HCT116 (cell line): Measurements from ENCODE around the gene MXRA7. TPM values are rescaled to one million over a fixed set of nuclear protein-coding genes. Genes with fewer than 3 reads are reported as not detected.
"Not testable (repeated sequence)": the region's sequence is repeated elsewhere in the genome, so short reads cannot be mapped to it uniquely, and the experiment has no call there.

Experiments
- ATAC-seq: fragments of 200-7000 bp; cut with Tn5 transposase; 2 replicates; pipeline ENCODE4 v1.9.1; 2020; ENCODE audit warnings: mild to moderate bottlenecking, moderate library complexity
- BruUV-seq: library from RNA; stranded (reverse); fragments of 400-500 nt; replicated peaks from 2 replicates; lab custom pipeline; 2021; lab: Mats Ljungman, UMichigan
- CTCF ChIA-PET: fragments of 300-600 bp; sonication (Branson Sonifier 250); formaldehyde crosslinking; loops from one replicate; lab custom pipeline; 2021; ENCODE audit warnings: antibody characterized with exemption; lab: Charles Lee
- POLR2A ChIA-PET: fragments of 300-600, 350-600 bp; sonication (Branson Sonifier 250); formaldehyde crosslinking; loops from one replicate; lab custom pipeline; 2021; ENCODE audit warnings: antibody characterized with exemption; lab: Charles Lee
- RAD21 ChIA-PET, 2 experiments: fragments of 300-600 bp; sonication (Branson Sonifier 250); formaldehyde crosslinking; loops; one replicate each; lab custom pipeline; 2023; ENCODE audit warnings: low total read pairs in 2 of 2; ENCODE audit not compliant: uncharacterized antibody in 2 of 2, unreplicated experiment in 2 of 2, low non-redundant PET in 1 of 2; lab: Charles Lee
- DNase-seq: peaks from one replicate; pipeline ENCODE4 v3.0.0-alpha.2; 2010; ENCODE audit warnings: low read depth, low spot score
- H2AFZ ChIP-seq: fragments of 200-600 bp; shearing (Covaris generic), sonication (generic); 2 replicates; pipeline ENCODE4 v1.6.1; 2017; ENCODE audit warnings: low read depth, mixed run types, mixed read lengths, antibody characterized with exemption, low read length; ENCODE audit not compliant: poor library complexity, severe bottlenecking
- H3K27ac ChIP-seq: 2 replicates; pipeline ENCODE4 v1.5.1; 2012; ENCODE audit warnings: low read depth, low read length
- H3K27me3 ChIP-seq: fragments of 200-600 bp; sonication (generic); 2 replicates; pipeline ENCODE4 v1.6.1; 2016; ENCODE audit warnings: mixed run types, low read length, mixed read lengths; ENCODE audit not compliant: insufficient read depth
- H3K36me3 ChIP-seq, 2 experiments: fragments of 200-500 bp in 1 of 2; fragments of 200-600 bp in 1 of 2; sonication (Bioruptor generic) in 1 of 2; sonication (generic) in 1 of 2; 2 replicates each; pipeline versions ENCODE4 v1.5.1 to v1.6.1; 2014 to 2016; ENCODE audit warnings: low read length in 2 of 2, inconsistent platforms in 1 of 2, mixed read lengths in 1 of 2, mixed run types in 1 of 2; ENCODE audit not compliant: insufficient read depth in 2 of 2, control insufficient read depth in 1 of 2
- H3K4me1 ChIP-seq, 2 experiments: fragments of 200-600 bp in 1 of 2; sonication (generic) in 1 of 2; 2 replicates each; pipeline versions ENCODE4 v1.5.1 to v1.6.1; 2012 to 2017; ENCODE audit warnings: low read length in 2 of 2, inconsistent platforms in 1 of 2, mild to moderate bottlenecking in 1 of 2, mixed read lengths in 1 of 2, mixed run types in 1 of 2, moderate library complexity in 1 of 2; ENCODE audit not compliant: insufficient read depth in 2 of 2, control insufficient read depth in 1 of 2
- H3K4me2 ChIP-seq: fragments of 200-600 bp; sonication (generic); 2 replicates; pipeline ENCODE4 v1.6.1; 2017; ENCODE audit warnings: mixed run types, low read length, mixed read lengths
- H3K4me3 ChIP-seq, 2 experiments: fragments of 200-600 bp in 1 of 2; sonication (generic) in 1 of 2; replicated peaks in 1 of 2; 2 replicates each; pipeline ENCODE4 v1.5.1; 2011 to 2016; ENCODE audit warnings: low read length in 2 of 2, control low read depth in 1 of 2, low read depth in 1 of 2, mild to moderate bottlenecking in 1 of 2, mixed read lengths in 1 of 2, mixed run types in 1 of 2
- H3K79me2 ChIP-seq: fragments of 200-600 bp; sonication (generic); 2 replicates; pipeline ENCODE4 v1.6.1; 2017; ENCODE audit warnings: mild to moderate bottlenecking, mixed run types, low read length, moderate library complexity, mixed read lengths; ENCODE audit not compliant: insufficient read depth
- H3K9ac ChIP-seq: fragments of 200-600 bp; sonication (generic); 2 replicates; pipeline ENCODE4 v1.6.1; 2016; ENCODE audit warnings: low read length, mixed read lengths
- H3K9me2 ChIP-seq: fragments of 200-600 bp; sonication (generic), shearing (Covaris generic); 2 replicates; pipeline ENCODE4 v1.6.1; 2017; ENCODE audit warnings: mixed run types, mild to moderate bottlenecking, moderate library complexity; ENCODE audit not compliant: insufficient read depth
- H3K9me3 ChIP-seq, 2 experiments: fragments of 200-500 bp in 1 of 2; fragments of 200-600 bp in 1 of 2; sonication (Bioruptor generic) in 1 of 2; sonication (generic) in 1 of 2; 2 replicates each; pipeline ENCODE4 v1.6.1; 2014 to 2017; ENCODE audit warnings: low read length in 2 of 2, mixed read lengths in 2 of 2, inconsistent platforms in 1 of 2, low read depth in 1 of 2, mild to moderate bottlenecking in 1 of 2, mixed run types in 1 of 2, moderate library complexity in 1 of 2; ENCODE audit not compliant: control insufficient read depth in 1 of 2, insufficient read depth in 1 of 2
- H4K20me1 ChIP-seq: fragments of 200-600 bp; sonication (generic), shearing (Covaris generic); 2 replicates; pipeline ENCODE4 v1.6.1; 2017; ENCODE audit warnings: mixed run types, mild to moderate bottlenecking, moderate library complexity; ENCODE audit not compliant: insufficient read depth
- CBX3 ChIP-seq: IDR thresholded peaks from 2 replicates; pipeline ENCODE4 v1.6.1; 2012; ENCODE audit warnings: low read depth
- CEBPB ChIP-seq: IDR thresholded peaks from 2 replicates; pipeline ENCODE4 v1.6.1; 2012; ENCODE audit warnings: low read depth
- POLR2AphosphoS5 ChIP-seq: IDR thresholded peaks from 2 replicates; pipeline ENCODE4 v1.6.1; 2011; ENCODE audit warnings: mild to moderate bottlenecking, low read depth, low read length, moderate library complexity
- RAD21 ChIP-seq: IDR thresholded peaks from 2 replicates; pipeline ENCODE4 v1.6.1; 2012; ENCODE audit warnings: low read depth, mild to moderate bottlenecking
- REST ChIP-seq: IDR thresholded peaks from 2 replicates; pipeline ENCODE4 v1.6.1; 2012; ENCODE audit warnings: low read depth
- SP1 ChIP-seq: IDR thresholded peaks from 2 replicates; pipeline ENCODE4 v1.6.1; 2012; ENCODE audit warnings: low read depth
- SRF ChIP-seq: IDR thresholded peaks from 2 replicates; pipeline ENCODE4 v1.6.1; 2012; ENCODE audit warnings: low read depth
- ZNF274 ChIP-seq: fragments of 200-500 bp; sonication (Bioruptor generic); IDR thresholded peaks from 2 replicates; pipeline ENCODE4 v1.6.1; 2014; ENCODE audit warnings: mild to moderate bottlenecking, low read depth, low read length, inconsistent platforms
- intact Hi-C: fragments of 100-400 bp; cut with micrococcal nuclease; formaldehyde crosslinking; loops from 2 replicates; pipeline ENCODE4 v1.10.0; 2022
- total RNA-seq: library from RNA; stranded (reverse); gene quantifications from one replicate; pipeline ENCODE4 v1.2.1, GENCODE V29; 2021; ENCODE audit not compliant: unreplicated experiment

MXRA7 gene
- total RNA-seq, 1 experiment from 2014 or later: 57.1 TPM

GRCh38 chr17:76713765-76714164 lies 3.0 kb upstream of the MXRA7 start:
- ChIA-PET CTCF (interaction anchor here (0.5 to 1.8 kb wide), 7 partner anchors 12 to 191 kb away, joined by 3 to 14 read pairs (median 3); partner anchors contain the start of genes PRCD and ST6GALNAC2), POLR2A (interaction anchor here (1.1 to 2.0 kb wide), 2 partner anchors 19 to 42 kb away, joined by 3 to 5 read pairs; no protein-coding TSS in a partner anchor), RAD21 (interaction anchor here in 1 of 2 experiments (0.6 kb wide), 1 partner anchor 15 kb away, joined by 4 read pairs; no protein-coding TSS in a partner anchor)
- H3K9ac ChIP-seq: no peak overlapping the region
- no peak overlapping the region for H3K4me3 ChIP-seq
- H3K4me2 ChIP-seq: no peak overlapping the region
- H3K27ac ChIP-seq: no peak overlapping the region
- TF ChIP-seq CEBPB (no peak), POLR2AphosphoS5 (no peak), CBX3 (no peak), SP1 (no peak), ZNF274 (no peak), REST (no peak), SRF (no peak), RAD21 (no peak)
- H3K9me3 ChIP-seq: no peaks in the 10 kb centered on the region
- intact Hi-C loops: loop anchor here (1.0 kb wide), 1 partner anchor 190 kb away; no protein-coding TSS in a partner anchor
- H2AFZ ChIP-seq: no peak overlapping the region
- H4K20me1 ChIP-seq: peaks cover 4% of the 10 kb centered on the region; the same call in 1 of the 2 replicates
- no peaks in the 10 kb centered on the region for H3K27me3 ChIP-seq
- H3K9me2 ChIP-seq: no peaks in the 10 kb centered on the region
- H3K79me2 ChIP-seq: peaks cover 21% of the 10 kb centered on the region
- peaks cover 34 to 42% of the 10 kb centered on the region in 2 experiments for H3K36me3 ChIP-seq
- ATAC-seq (no peak), DNase-seq (no peak)
- no TSS peak for BruUV-seq
- peaks cover 19 to 26% of the 10 kb centered on the region in 2 experiments for H3K4me1 ChIP-seq

- ChIA-PET POLR2A (interaction anchor here (0.6 to 2.0 kb wide), 2 partner anchors 20 to 154 kb away, joined by 3 to 5 read pairs; no protein-coding TSS in a partner anchor), CTCF (interaction anchor here (1.8 to 3.3 kb wide), 2 partner anchors 31 to 189 kb away, joined by 12 to 14 read pairs; no protein-coding TSS in a partner anchor)
- H3K27me3 ChIP-seq, ATAC-seq, BruUV-seq, H2AFZ ChIP-seq, H3K4me2 ChIP-seq, H4K20me1 ChIP-seq, H3K9me3 ChIP-seq, H3K9ac ChIP-seq, H3K4me3 ChIP-seq, RAD21 ChIA-PET, H3K27ac ChIP-seq, H3K9me2 ChIP-seq, DNase-seq, intact Hi-C loops: not testable (repeated sequence)
- H3K4me1 ChIP-seq: peaks cover 19 to 30% of the 10 kb centered on the region in 2 experiments
- H3K36me3 ChIP-seq: peaks cover 23 to 36% of the 10 kb centered on the region in 2 experiments
- H3K79me2 ChIP-seq: peaks cover 24% of the 10 kb centered on the region
Measured at GRCh38 chr17:76712321-76712720, 1.6 kb upstream of the MXRA7 start.
